ENCODE measurements around the gene SGIP1.

GRCh38 chr1:66739401-66740157, 205.6 kb downstream of the SGIP1 start:
- TF ChIP-seq CTCF (IDR thresholded peaks at IDR 0.05): no peak
- TF ChIP-seq POLR2A (IDR thresholded peaks at IDR 0.05): no peak
- TF ChIP-seq EP300 (IDR thresholded peaks at IDR 0.05): no peak
